B cell (primary cell): ENCODE measurements around the gene HTRA3. TPM values are rescaled to one million over a fixed set of nuclear protein-coding genes. Genes with fewer than 3 reads are reported as not detected.

Source experiments
- ATAC-seq: fragments of 200-7000 bp; cut with Tn5 transposase; one replicate; pipeline ENCODE4 v1.10.0; 2021; ENCODE audit warnings: low read depth, mild to moderate bottlenecking, moderate number of reproducible peaks, moderate library complexity
- CTCF ChIA-PET: fragments of 350-600 bp; sonication (Branson Sonifier 250); formaldehyde crosslinking; loops from one replicate; lab custom pipeline; 2021; ENCODE audit warnings: antibody characterized with exemption, inconsistent platforms; lab: Charles Lee
- POLR2A ChIA-PET: fragments of 350-600 bp; sonication (Branson Sonifier 250); formaldehyde crosslinking; loops from one replicate; lab custom pipeline; 2021; ENCODE audit warnings: antibody characterized with exemption; lab: Charles Lee
- DNase-seq: peaks from one replicate; pipeline ENCODE4 v3.0.0; 2013
- H2AFZ ChIP-seq: 2 replicates; pipeline ENCODE4 v1.6.1; 2012; ENCODE audit warnings: mild to moderate bottlenecking, low read depth, low read length; ENCODE audit not compliant: insufficient read depth, poor library complexity, severe bottlenecking
- H3K27ac ChIP-seq, 2 donors: 1 replicate in 1 of 2; 2 replicates in 1 of 2; pipeline ENCODE4 v1.5.1; 2012 to 2013; ENCODE audit warnings: low read length in 2 of 2, mild to moderate bottlenecking in 2 of 2, moderate library complexity in 1 of 2
- H3K27me3 ChIP-seq, 4 experiments: fragments of 200-600 bp in 1 of 4; sonication (generic) in 1 of 4; replicated peaks in 1 of 4; 1 replicate in 2 of 4; 2 replicates in 2 of 4; pipeline versions ENCODE4 v1.6.1 to v1.7.0; 2013 to 2016; ENCODE audit warnings: low read length in 3 of 4, mild to moderate bottlenecking in 2 of 4, mixed read lengths in 1 of 4, moderate library complexity in 1 of 4; ENCODE audit not compliant: insufficient read depth in 4 of 4, control insufficient read depth in 3 of 4; ENCODE audit errors: control extremely low read depth in 1 of 4
- H3K36me3 ChIP-seq, 2 experiments: replicated peaks in 1 of 2; 1 replicate in 1 of 2; 2 replicates in 1 of 2; pipeline versions ENCODE4 v1.6.1 to v1.7.1; 2013; ENCODE audit warnings: low read length in 1 of 2; ENCODE audit not compliant: insufficient read depth in 2 of 2, control insufficient read depth in 1 of 2; ENCODE audit errors: control extremely low read depth in 1 of 2, extremely low read depth in 1 of 2
- H3K4me1 ChIP-seq, 2 donors: fragments of 200-600 bp in 1 of 2; sonication (generic) in 1 of 2; 1 replicate in 1 of 2; 2 replicates in 1 of 2; pipeline versions ENCODE4 v1.5.1 to v1.6.1; 2013 to 2017; ENCODE audit warnings: low read length in 2 of 2; ENCODE audit not compliant: control insufficient read depth in 2 of 2, insufficient read depth in 2 of 2
- H3K4me2 ChIP-seq: replicated peaks from 2 replicates; pipeline ENCODE3; 2012; ENCODE audit warnings: mild to moderate bottlenecking, low read depth, low read length; ENCODE audit not compliant: poor library complexity, severe bottlenecking
- H3K4me3 ChIP-seq, 5 experiments: fragments of 200-600 bp in 1 of 5; sonication (generic) in 1 of 5; 1 replicate in 3 of 5; 2 replicates in 2 of 5; pipeline versions ENCODE4 v1.5.1 to v1.7.0; 2011 to 2016; ENCODE audit warnings: low read length in 4 of 5, mild to moderate bottlenecking in 4 of 5, low read depth in 2 of 5, control low read depth in 1 of 5, moderate library complexity in 1 of 5; ENCODE audit not compliant: insufficient read depth in 1 of 5; ENCODE audit errors: control extremely low read depth in 1 of 5, extremely low read depth in 1 of 5
- H3K79me2 ChIP-seq: fragments of 200-600 bp; sonication (generic); one replicate; pipeline ENCODE4 v1.6.0; 2016; ENCODE audit warnings: low read length; ENCODE audit not compliant: control insufficient read depth, insufficient read depth
- H3K9ac ChIP-seq: fragments of 200-600 bp; sonication (generic); 2 replicates; pipeline ENCODE4 v1.6.1; 2017; ENCODE audit warnings: mild to moderate bottlenecking, low read length, moderate library complexity
- H3K9me3 ChIP-seq, 3 donors: one replicate each; pipeline versions ENCODE4 v1.6.1 to v1.7.1; 2013; ENCODE audit warnings: low read length in 2 of 3; ENCODE audit not compliant: control insufficient read depth in 2 of 3, insufficient read depth in 1 of 3; ENCODE audit errors: control extremely low read depth in 1 of 3
- H4K20me1 ChIP-seq: 2 replicates; pipeline ENCODE4 v1.6.0; 2012; ENCODE audit warnings: mild to moderate bottlenecking, low read length; ENCODE audit not compliant: insufficient read depth, control insufficient read depth, poor library complexity, severe bottlenecking
- H3K27ac Mint-ChIP-seq: one replicate; pipeline ENCODE4 v1.8.0; 2021; ENCODE audit warnings: mixed read lengths
- H3K27me3 Mint-ChIP-seq: one replicate; pipeline ENCODE4 v1.8.0; 2021; ENCODE audit warnings: mixed read lengths
- H3K4me1 Mint-ChIP-seq: one replicate; pipeline ENCODE4 v1.8.0; 2021; ENCODE audit warnings: mixed read lengths
- H3K4me3 Mint-ChIP-seq: one replicate; pipeline ENCODE4 v1.8.0; 2021; ENCODE audit warnings: mixed read lengths
- H3K9me3 Mint-ChIP-seq: one replicate; pipeline ENCODE4 v1.8.0; 2022; ENCODE audit warnings: mixed read lengths; ENCODE audit not compliant: insufficient read depth
- CTCF ChIP-seq: fragments of 200-600 bp; IDR thresholded peaks from one replicate; pipeline ENCODE4 v1.8.0; 2022; ENCODE audit warnings: antibody characterized with exemption, mild to moderate bottlenecking
- EZH2 ChIP-seq: IDR thresholded peaks from 2 replicates; pipeline ENCODE4 v1.6.1; 2012; ENCODE audit warnings: borderline replicate concordance, low read depth, mild to moderate bottlenecking, moderate library complexity, low read length; ENCODE audit not compliant: insufficient read depth, poor library complexity, severe bottlenecking
- WGBS: methylation state at CpG from one replicate; pipeline ENCODE4 v1.1.5; 2013; ENCODE audit warnings: missing lambda C conversion rate; ENCODE audit not compliant: insufficient coverage; 5-methylcytosine and 5-hydroxymethylcytosine counted together
- intact Hi-C: fragments of 100-400 bp; cut with micrococcal nuclease; formaldehyde crosslinking; loops from one replicate; pipeline ENCODE4 v1.10.0; 2022
- polyA plus RNA-seq: library from polyadenylated mRNA; depleted of rRNA; stranded (reverse); fragments of >200 nt; gene quantifications from 2 replicates; pipeline ENCODE4 v1.2.3, GENCODE V29; 2012
- total RNA-seq, 2 donors: library from RNA; stranded (reverse); fragments of 120-200 nt in 1 of 2; gene quantifications; 1 replicate in 1 of 2; 2 replicates in 1 of 2; pipeline versions ENCODE4 v1.2.3 to v1.2.4, GENCODE V29; 2013 to 2022

The HTRA3 gene
- total and polyA plus RNA-seq, 2 donors (not counting 1 experiment from before 2014, with no cell fraction given) = not detected

- peaks cover 5 to 74% of the 10 kb centered on the region in 2 experiments for H3K36me3 ChIP-seq
- peaks cover 18% of the 10 kb centered on the region for H3K79me2 ChIP-seq
- Mint-ChIP-seq H3K4me1 (peaks cover 24% of the 10 kb centered on the region), H3K9me3 (no peaks in the 10 kb centered on the region), H3K4me3 (no peak overlapping the region), H3K27ac (peak overlapping the region; percentile 60), H3K27me3 (no peaks in the 10 kb centered on the region)
- H3K4me3 ChIP-seq = no peak overlapping the region
- no peaks in the 10 kb centered on the region for H3K27me3 ChIP-seq
- 94% methylated on average over 13 of the region's 13 CpGs for WGBS
- intact Hi-C loops = no loop called here
- H2AFZ ChIP-seq = no peak overlapping the region
- H4K20me1 ChIP-seq = peaks cover 77% of the 10 kb centered on the region
- H3K27ac ChIP-seq = no peak overlapping the region
- no peak overlapping the region for H3K4me2 ChIP-seq
- POLR2A ChIA-PET = no interaction called here
- DNase-seq = no peak
- H3K4me1 ChIP-seq = peaks cover 0 to 40% of the 10 kb centered on the region in 2 donors
- no peak for TF ChIP-seq EZH2
- TF ChIP-seq CTCF = no peak
- no peak for ATAC-seq
- CTCF ChIA-PET = no interaction called here
- H3K9ac ChIP-seq = no peak overlapping the region
- H3K9me3 ChIP-seq = peaks cover 0 to 7% (median 0%) of the 10 kb centered on the region in 3 donors
These were observed 30.3 kb upstream of the HTRA3 start for GRCh38 chr4:8239226-8239625.

GRCh38 chr4:8239661-8240060 is 29.9 kb upstream of the HTRA3 start:
- no peak overlapping the region for H3K4me3 Mint-ChIP-seq
- intact Hi-C loops = no loop called here
- H3K27ac Mint-ChIP-seq = no peak overlapping the region
- Histone ChIP-seq H3K9me3 (peaks cover 0 to 7% (median 0%) of the 10 kb centered on the region in 3 donors), H3K9ac (no peak overlapping the region), H2AFZ (no peak overlapping the region), H3K79me2 (peaks cover 13% of the 10 kb centered on the region), H3K4me3 (no peak overlapping the region), H3K27ac (no peak overlapping the region), H3K4me1 (peaks cover 0 to 37% of the 10 kb centered on the region in 2 donors), H4K20me1 (peaks cover 73% of the 10 kb centered on the region), H3K4me2 (no peak overlapping the region), H3K27me3 (no peaks in the 10 kb centered on the region), H3K36me3 (peaks cover 4 to 70% of the 10 kb centered on the region in 2 experiments)
- POLR2A ChIA-PET = no interaction called here
- CTCF ChIA-PET = interaction anchor here (1.3 kb wide), 1 partner anchor 67 kb away, joined by 3 read pairs; no protein-coding TSS in a partner anchor
- H3K27me3 Mint-ChIP-seq = no peaks in the 10 kb centered on the region
- 97% methylated on average over 9 of the region's 9 CpGs for WGBS
- DNase-seq = no peak
- no peak for TF ChIP-seq CTCF
- TF ChIP-seq EZH2 = no peak
- no peaks in the 10 kb centered on the region for H3K9me3 Mint-ChIP-seq
- ATAC-seq = no peak
- H3K4me1 Mint-ChIP-seq = peaks cover 24% of the 10 kb centered on the region
